Smooth muscle cell of bladder (primary cell): ENCODE measurements around the gene PTGER2. TPM values are rescaled to one million over a fixed set of nuclear protein-coding genes. Genes with fewer than 3 reads are reported as not detected.

Experiments
- total RNA-seq: library from RNA; depleted of rRNA; stranded (reverse); fragments of >200 nt; gene quantifications from 2 replicates; pipeline ENCODE4 v1.2.3, GENCODE V29; 2014

The PTGER2 gene
- 6.6 and 8.4 TPM in 2 replicates for total RNA-seq

GRCh38 chr14:52313903-52314594 lies at the start of gene PTGER2:
Gene PTGER2 (plus strand): TSS chr14:52314312. CDS start chr14:52314549, 237 bp downstream.

GRCh38 chr14:52267501-52268278 lies 46.4 kb upstream of the PTGER2 start, which contains the start of gene PTGDR:
Gene PTGDR (plus strand): TSS chr14:52267698. CDS start chr14:52267815, 117 bp downstream.

Other genes starting within 250 kb of the PTGER2 start
- gene NID2, start 245.3 kb upstream of the PTGER2 start, total RNA-seq = 333 and 336 TPM in 2 replicates
- under 0.01 TPM in 1 of 2 replicates, not detected in the other for gene PTGDR, start 46.6 kb upstream of the PTGER2 start, total RNA-seq
- 1.1 and 2.0 TPM in 2 replicates for gene TXNDC16, start 238.2 kb downstream of the PTGER2 start, total RNA-seq
- gene GPR137C, start 238.5 kb downstream of the PTGER2 start, total RNA-seq = 0.09 and 0.14 TPM in 2 replicates